ENCODE data around the gene FBXO48. TPM values are rescaled to one million over a fixed set of nuclear protein-coding genes. Genes with fewer than 3 reads are reported as not detected.

The FBXO48 gene
- total and polyA plus RNA-seq, 10 of the 15 experiments (the other 5 are each of a cell fraction or from before 2014, with no cell fraction given) = 0.56 to 2.3 (median 1.2) TPM

DNA sequence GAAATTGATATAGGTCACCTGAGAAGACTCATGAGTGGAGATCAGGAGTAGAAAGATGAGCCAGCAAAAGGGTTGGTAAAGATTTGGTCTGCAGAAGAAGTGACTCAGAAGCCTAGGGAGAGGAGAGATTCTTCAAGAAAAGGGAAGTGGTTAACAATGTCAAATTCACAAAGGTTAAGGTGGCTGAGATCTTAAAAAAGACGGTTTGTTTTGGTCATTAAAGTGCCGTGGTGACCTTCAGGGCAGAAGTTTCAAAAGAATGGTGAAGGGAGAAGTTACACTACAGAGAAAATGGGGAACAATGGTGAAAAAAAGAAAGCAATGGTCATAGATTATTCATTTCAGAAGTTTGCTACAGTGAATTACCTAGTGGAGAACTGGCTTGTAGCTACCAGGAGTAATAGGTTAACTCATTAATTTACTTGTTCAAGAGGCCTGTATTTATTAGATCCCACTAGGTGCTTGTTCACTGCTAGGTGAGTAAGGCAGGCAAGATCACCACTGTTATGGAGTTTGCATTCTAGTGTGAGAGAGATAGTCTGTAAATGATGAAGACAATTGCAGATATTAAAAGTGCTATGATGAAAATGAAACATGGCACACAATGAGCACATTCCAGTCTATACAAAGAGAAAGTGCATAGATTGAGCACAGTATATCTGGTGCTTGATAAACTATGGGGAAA lies 43.0 kb downstream of the FBXO48 start:
- Histone ChIP-seq H3K4me2 (ENCODE audit: control insufficient read depth, insufficient read depth) (peak overlapping the region; percentile 62), H3K9ac (ENCODE audit: control insufficient read depth, insufficient read depth, low read length) (peak overlapping the region; percentile 22; the same call in 1 of the 2 replicates), H3K27me3 (replicated peaks in 1 of 2; ENCODE audit: control insufficient read depth in 2 of 2, insufficient read depth in 2 of 2, low read length in 1 of 2) (no peaks in the 10 kb centered on the region), H3K36me3 (ENCODE audit: control insufficient read depth in 2 of 2, insufficient read depth in 2 of 2, low read length in 1 of 2) (no peaks in the 10 kb centered on the region), H2AFZ (ENCODE audit: control insufficient read depth, low read depth, low read length) (no peak overlapping the region; the same call in 1 of the 2 replicates), H3K9me3 (replicated peaks; ENCODE audit: control insufficient read depth, insufficient read depth, low read length) (no peaks in the 10 kb centered on the region; the same call in 2 of the 3 replicates), H3K4me1 (ENCODE audit: control insufficient read depth, insufficient read depth, low read length) (peaks cover 64% of the 10 kb centered on the region), H3K27ac (ENCODE audit: control insufficient read depth, insufficient read depth) (peak overlapping the region; percentile 88), H3K4me3 (peak overlapping the region; percentile 18; the same call in 1 of the 2 replicates), H3K79me2 (ENCODE audit: control insufficient read depth, insufficient read depth, low read length) (no peaks in the 10 kb centered on the region; the same call in 1 of the 2 replicates), H4K20me1 (ENCODE audit: control insufficient read depth, insufficient read depth) (no peaks in the 10 kb centered on the region)
- ChIA-PET SMC1A (ENCODE audit: uncharacterized antibody, unreplicated experiment) (interaction anchor here (1.0 to 11.0 kb wide), 6 partner anchors 10 to 45 kb away, joined by 3 to 200 read pairs (median 18); no protein-coding TSS in a partner anchor), CTCF (interaction anchor here (0.8 to 8.8 kb wide), 3 partner anchors 12 to 59 kb away, joined by 4 to 91 read pairs (median 6); partner anchors contain the start of gene PLEK), POLR2A (interaction anchor here (1.0 to 4.9 kb wide), 8 partner anchors 8 to 61 kb away, joined by 3 to 40 read pairs (median 6); no protein-coding TSS in a partner anchor), RAD21 (ENCODE audit: unreplicated experiment) (interaction anchor here (0.7 to 7.8 kb wide), 8 partner anchors 12 to 66 kb away, joined by 3 to 116 read pairs (median 7); no protein-coding TSS in a partner anchor)
- peak; percentile 91 for FAIRE-seq
- intact Hi-C loops (cut with micrococcal nuclease; ENCODE audit: unreplicated experiment) = loop anchor here (1.0 kb wide), 3 partner anchors 12 to 36 kb away; no protein-coding TSS in a partner anchor
- ATAC-seq = peak; percentile 85
- WGBS (ENCODE audit: insufficient coverage, insufficient replicate concordance, low lambda C conversion rate, missing lambda C conversion rate) = 5% methylated on average over 2 of the region's 2 CpGs
- no TSS peak for BruUV-seq (replicated peaks)
- peak; percentile 98 for DNase-seq (ENCODE audit: low read depth, low spot score)
- in situ Hi-C loops (cut with MboI) = no loop called here
- peak; percentile 47; the same call in 1 of the 2 replicates for TF ChIP-seq TCF12 (IDR thresholded peaks at IDR 0.05; ENCODE audit: low read depth, low read length)
- TF ChIP-seq, protein P1, sequence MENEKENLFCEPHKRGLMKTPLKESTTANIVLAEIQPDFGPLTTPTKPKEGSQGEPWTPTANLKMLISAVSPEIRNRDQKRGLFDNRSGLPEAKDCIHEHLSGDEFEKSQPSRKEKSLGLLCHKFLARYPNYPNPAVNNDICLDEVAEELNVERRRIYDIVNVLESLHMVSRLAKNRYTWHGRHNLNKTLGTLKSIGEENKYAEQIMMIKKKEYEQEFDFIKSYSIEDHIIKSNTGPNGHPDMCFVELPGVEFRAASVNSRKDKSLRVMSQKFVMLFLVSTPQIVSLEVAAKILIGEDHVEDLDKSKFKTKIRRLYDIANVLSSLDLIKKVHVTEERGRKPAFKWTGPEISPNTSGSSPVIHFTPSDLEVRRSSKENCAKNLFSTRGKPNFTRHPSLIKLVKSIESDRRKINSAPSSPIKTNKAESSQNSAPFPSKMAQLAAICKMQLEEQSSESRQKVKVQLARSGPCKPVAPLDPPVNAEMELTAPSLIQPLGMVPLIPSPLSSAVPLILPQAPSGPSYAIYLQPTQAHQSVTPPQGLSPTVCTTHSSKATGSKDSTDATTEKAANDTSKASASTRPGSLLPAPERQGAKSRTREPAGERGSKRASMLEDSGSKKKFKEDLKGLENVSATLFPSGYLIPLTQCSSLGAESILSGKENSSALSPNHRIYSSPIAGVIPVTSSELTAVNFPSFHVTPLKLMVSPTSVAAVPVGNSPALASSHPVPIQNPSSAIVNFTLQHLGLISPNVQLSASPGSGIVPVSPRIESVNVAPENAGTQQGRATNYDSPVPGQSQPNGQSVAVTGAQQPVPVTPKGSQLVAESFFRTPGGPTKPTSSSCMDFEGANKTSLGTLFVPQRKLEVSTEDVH (IDR thresholded peaks at IDR 0.05; ENCODE audit: low read depth, partially characterized antibody) = no peak
- TF ChIP-seq, protein P2, sequence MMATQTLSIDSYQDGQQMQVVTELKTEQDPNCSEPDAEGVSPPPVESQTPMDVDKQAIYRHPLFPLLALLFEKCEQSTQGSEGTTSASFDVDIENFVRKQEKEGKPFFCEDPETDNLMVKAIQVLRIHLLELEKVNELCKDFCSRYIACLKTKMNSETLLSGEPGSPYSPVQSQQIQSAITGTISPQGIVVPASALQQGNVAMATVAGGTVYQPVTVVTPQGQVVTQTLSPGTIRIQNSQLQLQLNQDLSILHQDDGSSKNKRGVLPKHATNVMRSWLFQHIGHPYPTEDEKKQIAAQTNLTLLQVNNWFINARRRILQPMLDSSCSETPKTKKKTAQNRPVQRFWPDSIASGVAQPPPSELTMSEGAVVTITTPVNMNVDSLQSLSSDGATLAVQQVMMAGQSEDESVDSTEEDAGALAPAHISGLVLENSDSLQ (IDR thresholded peaks at IDR 0.05) = no peak
- TF ChIP-seq GATAD2B (conservative IDR thresholded peaks at IDR 0.05; ENCODE audit: low read depth) = peak; percentile 90
- peak; percentile 76; the same call in 1 of the 2 replicates for TF ChIP-seq PAX5 (IDR thresholded peaks at IDR 0.05; ENCODE audit: borderline replicate concordance, low read depth, low read length)
- no peak for TF ChIP-seq NRF1 (conservative IDR thresholded peaks at IDR 0.05; ENCODE audit: low read depth, low read length)
- TF ChIP-seq NFXL1 (IDR thresholded peaks at IDR 0.05; ENCODE audit: borderline replicate concordance) = no peak
- peak; percentile 94; the same call in 1 of the 2 replicates for TF ChIP-seq BACH1 (IDR thresholded peaks at IDR 0.05; ENCODE audit: borderline replicate concordance)
- TF ChIP-seq FOXM1 (IDR thresholded peaks at IDR 0.05; ENCODE audit: low read depth, low read length) = peak; percentile 95
- peak; percentile 93 for TF ChIP-seq ATF7 (IDR thresholded peaks at IDR 0.05; ENCODE audit: low read depth)
- TF ChIP-seq SPI1 (IDR thresholded peaks at IDR 0.05; ENCODE audit: borderline replicate concordance, insufficient read depth, low read depth, low read length) = peak; percentile 99
- TF ChIP-seq, protein P3, sequence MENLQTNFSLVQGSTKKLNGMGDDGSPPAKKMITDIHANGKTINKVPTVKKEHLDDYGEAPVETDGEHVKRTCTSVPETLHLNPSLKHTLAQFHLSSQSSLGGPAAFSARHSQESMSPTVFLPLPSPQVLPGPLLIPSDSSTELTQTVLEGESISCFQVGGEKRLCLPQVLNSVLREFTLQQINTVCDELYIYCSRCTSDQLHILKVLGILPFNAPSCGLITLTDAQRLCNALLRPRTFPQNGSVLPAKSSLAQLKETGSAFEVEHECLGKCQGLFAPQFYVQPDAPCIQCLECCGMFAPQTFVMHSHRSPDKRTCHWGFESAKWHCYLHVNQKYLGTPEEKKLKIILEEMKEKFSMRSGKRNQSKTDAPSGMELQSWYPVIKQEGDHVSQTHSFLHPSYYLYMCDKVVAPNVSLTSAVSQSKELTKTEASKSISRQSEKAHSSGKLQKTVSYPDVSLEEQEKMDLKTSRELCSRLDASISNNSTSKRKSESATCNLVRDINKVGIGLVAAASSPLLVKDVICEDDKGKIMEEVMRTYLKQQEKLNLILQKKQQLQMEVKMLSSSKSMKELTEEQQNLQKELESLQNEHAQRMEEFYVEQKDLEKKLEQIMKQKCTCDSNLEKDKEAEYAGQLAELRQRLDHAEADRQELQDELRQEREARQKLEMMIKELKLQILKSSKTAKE (IDR thresholded peaks at IDR 0.05; ENCODE audit: low read depth, poor library complexity, severe bottlenecking) = peak; percentile 97
- TF ChIP-seq SREBF1 (IDR thresholded peaks at IDR 0.05; ENCODE audit: low read length) = no peak
- TF ChIP-seq LARP7 (IDR thresholded peaks at IDR 0.05) = no peak
- TF ChIP-seq CREM (IDR thresholded peaks at IDR 0.05; ENCODE audit: low read depth) = peak; percentile 83
- peak; percentile 87 for TF ChIP-seq BMI1 (IDR thresholded peaks at IDR 0.05; ENCODE audit: borderline replicate concordance)
- no peak for TF ChIP-seq NFYA (IDR thresholded peaks at IDR 0.05; ENCODE audit: borderline replicate concordance, low read depth, low read length)
- TF ChIP-seq POLR2AphosphoS5 (IDR thresholded peaks at IDR 0.05; ENCODE audit: low read length) = peak; percentile 51; the same call in 1 of the 2 replicates
